GM12873 (cell line): ENCODE results near the gene WNT6.
A peak's percentile ranks its signal among the peaks of the same experiment; 100 is the strongest.

ENCODE experiments used
- CTCF ChIP-seq: IDR thresholded peaks from 2 replicates; pipeline ENCODE4 v1.5.1; 2012; ENCODE audit warnings: low read depth, mild to moderate bottlenecking, moderate library complexity, low read length, control low read depth; ENCODE audit not compliant: insufficient read depth; ENCODE audit errors: missing control alignments

WNT6 gene

GRCh38 chr2:218896501-218897393 lies 37.1 kb downstream of the WNT6 start:
- peak; percentile 19 for TF ChIP-seq CTCF

GRCh38 chr2:218897394-218898108 lies 37.9 kb downstream of the WNT6 start:
- TF ChIP-seq CTCF = no peak

GRCh38 chr2:218898109-218898878 lies 38.7 kb downstream of the WNT6 start:
- peak; percentile 97 for TF ChIP-seq CTCF

- TF ChIP-seq CTCF = no peak
Measured at GRCh38 chr2:218899147-218899546, 39.5 kb downstream of the WNT6 start.

- no peak for TF ChIP-seq CTCF
Measured at GRCh38 chr2:218902427-218902826, 42.8 kb downstream of the WNT6 start.

GRCh38 chr2:218904176-218904575 lies 44.6 kb downstream of the WNT6 start:
- no peak for TF ChIP-seq CTCF
